ENCODE data around the gene RGS2.

GRCh38 chr1:192849011-192849410, 40.2 kb downstream of the RGS2 start:
- TF ChIP-seq CTCF (IDR thresholded peaks at IDR 0.05; ENCODE audit: poor library complexity, severe bottlenecking) (no peak), REST (IDR thresholded peaks at IDR 0.05; ENCODE audit: borderline replicate concordance) (no peak), POLR2AphosphoS5 (IDR thresholded peaks at IDR 0.05) (no peak), SMC3 (conservative IDR thresholded peaks at IDR 0.05; ENCODE audit: poor library complexity) (no peak), TAF1 (IDR thresholded peaks at IDR 0.05; ENCODE audit: low read depth) (no peak), MXI1 (conservative IDR thresholded peaks at IDR 0.05; ENCODE audit: poor library complexity, severe bottlenecking) (no peak), RAD21 (conservative IDR thresholded peaks at IDR 0.05) (no peak), EZH2 (IDR thresholded peaks at IDR 0.05; ENCODE audit: borderline replicate concordance, insufficient read depth, low read length, poor library complexity, severe bottlenecking) (no peak), EP300 (conservative IDR thresholded peaks at IDR 0.05; ENCODE audit: poor library complexity, severe bottlenecking) (no peak)

All from neural cell (in vitro differentiated cells).